Left ventricle myocardium superior (tissue), 1 donor: ENCODE results near the gene TBC1D2. TPM values are rescaled to one million over a fixed set of nuclear protein-coding genes. Genes with fewer than 3 reads are reported as not detected.
"Not testable (repeated sequence)": the region's sequence is repeated elsewhere in the genome, so short reads cannot be mapped to it uniquely, and the experiment has no call there.

ENCODE experiments used
- ATAC-seq: fragments of 200-7000 bp; cut with Tn5 transposase; one replicate; pipeline ENCODE4 v1.9.1; 2020; ENCODE audit warnings: mild to moderate bottlenecking, moderate library complexity
- DNase-seq: peaks from one replicate; pipeline ENCODE4 v3.0.0-alpha.2; 2020
- intact Hi-C: fragments of 100-400 bp; cut with micrococcal nuclease; formaldehyde crosslinking; loops from one replicate; pipeline ENCODE4 v1.11.0; 2022
- long read RNA-seq: library from polyadenylated mRNA; unstranded; transcript quantifications from one replicate; pipeline ENCODE4 v2.0.0, GENCODE V29; 2021
- total RNA-seq: library from RNA; stranded (reverse); fragmentation: NEBNext Ultra II Directional; extraction: Animal tissue kit (Norgen Biotek cat#: 25700); gene quantifications from one replicate; pipeline ENCODE4 v1.2.1, GENCODE V29; 2021
- donor health status: DM: no; HTN: yes; CAD: no; lungs with severe emphysema.

TBC1D2 gene, protein sequence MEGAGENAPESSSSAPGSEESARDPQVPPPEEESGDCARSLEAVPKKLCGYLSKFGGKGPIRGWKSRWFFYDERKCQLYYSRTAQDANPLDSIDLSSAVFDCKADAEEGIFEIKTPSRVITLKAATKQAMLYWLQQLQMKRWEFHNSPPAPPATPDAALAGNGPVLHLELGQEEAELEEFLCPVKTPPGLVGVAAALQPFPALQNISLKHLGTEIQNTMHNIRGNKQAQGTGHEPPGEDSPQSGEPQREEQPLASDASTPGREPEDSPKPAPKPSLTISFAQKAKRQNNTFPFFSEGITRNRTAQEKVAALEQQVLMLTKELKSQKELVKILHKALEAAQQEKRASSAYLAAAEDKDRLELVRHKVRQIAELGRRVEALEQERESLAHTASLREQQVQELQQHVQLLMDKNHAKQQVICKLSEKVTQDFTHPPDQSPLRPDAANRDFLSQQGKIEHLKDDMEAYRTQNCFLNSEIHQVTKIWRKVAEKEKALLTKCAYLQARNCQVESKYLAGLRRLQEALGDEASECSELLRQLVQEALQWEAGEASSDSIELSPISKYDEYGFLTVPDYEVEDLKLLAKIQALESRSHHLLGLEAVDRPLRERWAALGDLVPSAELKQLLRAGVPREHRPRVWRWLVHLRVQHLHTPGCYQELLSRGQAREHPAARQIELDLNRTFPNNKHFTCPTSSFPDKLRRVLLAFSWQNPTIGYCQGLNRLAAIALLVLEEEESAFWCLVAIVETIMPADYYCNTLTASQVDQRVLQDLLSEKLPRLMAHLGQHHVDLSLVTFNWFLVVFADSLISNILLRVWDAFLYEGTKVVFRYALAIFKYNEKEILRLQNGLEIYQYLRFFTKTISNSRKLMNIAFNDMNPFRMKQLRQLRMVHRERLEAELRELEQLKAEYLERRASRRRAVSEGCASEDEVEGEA
- total RNA-seq = 2.8 TPM
- long read RNA-seq, partial matches to known transcripts = 0 of 1 reads
- long read RNA-seq, other reads (novel, unspliced or antisense) = 1 of 1 reads

DNA sequence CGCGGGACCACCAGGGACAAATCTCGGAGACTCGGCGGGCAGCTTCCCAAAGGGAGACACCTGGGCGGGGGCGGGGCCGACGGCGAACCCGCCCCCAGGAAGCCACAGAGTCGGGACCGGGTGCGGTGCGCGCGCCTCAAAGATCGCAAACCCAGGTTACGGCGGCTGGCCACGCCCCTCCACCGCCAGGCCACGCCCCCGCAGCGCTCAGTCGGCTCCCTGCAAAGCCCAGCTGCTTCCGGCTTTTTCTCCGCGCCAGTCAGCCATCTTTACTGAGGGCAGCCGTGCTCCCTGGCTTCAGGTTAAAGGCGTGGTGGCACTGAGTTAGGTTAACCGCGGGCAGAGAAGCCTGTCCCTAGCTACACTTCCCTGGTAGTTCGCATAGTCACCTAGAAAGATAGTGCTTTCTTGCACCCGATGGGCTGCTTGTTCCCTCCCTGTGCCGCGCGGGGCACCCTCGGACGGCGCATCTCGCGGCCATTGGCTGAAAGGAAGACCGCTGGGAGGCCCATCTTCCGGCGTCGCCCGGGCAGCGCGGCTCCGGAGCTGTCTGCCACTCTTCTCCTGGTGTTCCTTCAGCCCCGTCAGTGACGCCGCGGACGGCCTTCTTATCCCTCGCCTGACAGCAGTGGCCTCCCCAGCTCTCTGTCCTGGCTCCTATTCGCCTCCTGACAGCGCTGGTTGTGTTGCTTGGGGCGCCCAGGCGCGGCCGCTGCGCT is at the start of gene TBC1D2:
Gene TBC1D2 (minus strand): TSS at position 72 of the 719 bp plus-strand sequence. CDS start 108 bp downstream, outside the sequence.
- intact Hi-C loops = no loop called here
- DNase-seq (peak; percentile 98), ATAC-seq (peak; percentile 98)

DNA sequence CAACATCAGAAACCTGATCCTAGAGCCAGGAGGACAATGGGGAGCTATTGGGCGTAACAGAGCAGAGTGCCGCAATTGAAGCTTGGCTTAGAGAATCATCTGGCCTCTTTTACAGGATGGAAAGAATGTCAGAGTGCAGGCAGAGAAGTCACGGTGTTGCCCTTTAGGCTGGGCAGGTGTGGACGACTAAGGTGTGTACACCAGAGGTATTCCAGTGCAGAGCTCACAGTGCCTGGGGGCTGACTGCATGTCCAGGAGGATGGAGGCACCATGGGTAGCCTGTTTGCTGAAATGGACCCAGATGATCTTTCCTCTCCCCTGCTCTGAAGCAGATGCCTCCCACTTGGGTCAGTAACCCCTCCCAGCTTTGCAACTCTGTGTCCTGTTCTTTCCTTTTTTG is 48.9 kb upstream of the TBC1D2 start:
- intact Hi-C loops = no loop called here
- no peak for DNase-seq
- ATAC-seq = no peak

DNA sequence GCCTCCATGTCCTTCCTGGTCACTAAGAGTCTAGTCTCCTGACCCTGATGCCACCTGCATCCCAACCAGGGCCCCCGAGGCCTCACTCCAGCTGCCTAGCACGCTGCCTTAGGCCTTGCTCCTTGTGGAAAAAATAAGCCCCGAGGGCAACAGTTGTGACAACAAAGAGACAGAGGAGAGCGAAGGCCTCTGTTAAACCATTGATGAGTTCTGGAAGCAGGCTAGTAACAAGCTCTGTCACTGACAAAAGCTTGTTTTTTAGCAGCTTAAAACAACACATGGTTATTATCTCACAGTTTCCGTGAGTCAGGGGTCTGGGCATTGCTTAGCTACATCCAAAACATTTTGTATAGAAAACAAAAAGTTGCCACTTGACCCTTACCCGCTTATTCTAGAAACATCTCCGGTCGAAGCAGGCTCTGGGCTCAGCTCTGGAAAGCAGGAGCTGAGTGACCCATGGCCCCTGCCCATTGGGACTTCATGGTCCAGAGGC is 48.2 kb upstream of the TBC1D2 start:
- DNase-seq (no peak), ATAC-seq (no peak)
- intact Hi-C loops = no loop called here

- intact Hi-C loops = no loop called here
- ATAC-seq (no peak), DNase-seq (no peak)
These were observed 47.6 kb upstream of the TBC1D2 start for GRCh38 chr9:98302938-98303632.

DNA sequence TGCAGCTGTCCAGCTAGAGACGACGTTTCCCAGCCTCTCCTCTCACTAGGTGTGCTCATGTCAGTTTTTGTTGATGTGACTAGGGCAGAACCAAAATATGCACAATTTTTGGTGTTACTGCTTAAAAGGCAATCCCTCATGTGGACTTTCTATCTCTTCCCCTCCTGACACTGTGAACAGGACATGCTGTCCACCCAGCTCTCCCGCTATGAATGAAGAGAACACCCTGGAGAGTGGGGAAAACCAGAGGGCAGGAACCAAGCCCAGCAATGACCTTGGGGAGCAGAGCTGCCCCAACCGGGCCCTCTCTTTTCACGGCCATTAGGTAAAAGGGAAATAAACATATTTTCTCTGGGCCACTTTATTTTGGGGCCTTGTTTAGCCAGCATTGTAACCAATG is 46.7 kb upstream of the TBC1D2 start:
- intact Hi-C loops = no loop called here
- ATAC-seq = no peak
- DNase-seq = no peak

- intact Hi-C loops = no loop called here
- DNase-seq (no peak), ATAC-seq (no peak)
These were observed 45.2 kb upstream of the TBC1D2 start for GRCh38 chr9:98300611-98301010.

DNA sequence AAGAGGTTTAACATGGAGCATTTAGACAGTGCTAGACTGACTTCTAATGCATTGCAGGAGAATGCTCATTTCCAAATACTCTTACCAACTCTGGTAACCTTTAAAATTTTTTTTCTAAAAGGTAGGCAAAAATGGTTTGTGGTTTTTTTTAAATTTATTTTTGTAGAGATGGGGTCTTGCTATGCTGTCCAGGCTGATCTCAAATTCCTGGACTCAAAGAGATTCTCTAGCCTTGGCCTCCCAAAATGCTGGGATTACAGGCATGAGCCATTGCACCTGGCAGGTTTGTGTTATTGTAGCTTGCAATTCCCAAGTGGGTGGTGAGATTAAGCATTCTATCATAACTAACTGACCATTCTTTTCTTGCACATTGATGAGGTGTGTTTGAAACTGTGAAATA is 43.0 kb upstream of the TBC1D2 start:
- intact Hi-C loops = no loop called here
- DNase-seq (no peak), ATAC-seq (no peak)

DNA sequence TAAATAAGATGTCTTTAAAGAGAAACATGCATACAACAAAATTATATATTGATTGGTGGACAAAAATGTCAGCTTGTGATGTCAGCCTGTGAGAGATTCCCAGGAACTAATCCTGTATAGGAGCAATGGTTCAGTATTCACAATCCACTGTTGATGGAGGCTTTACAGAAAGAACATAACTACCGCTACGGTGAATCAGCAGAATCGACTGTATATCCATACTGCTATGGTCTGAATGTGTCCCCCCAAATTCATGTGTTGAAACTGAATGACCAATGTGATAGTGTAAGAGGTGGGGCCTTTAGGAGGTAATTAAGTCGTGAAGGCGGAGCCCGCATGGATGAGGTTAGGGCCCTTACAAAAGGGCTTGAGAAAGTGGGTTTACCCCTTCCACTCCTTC is 40.4 kb upstream of the TBC1D2 start:
- no peak for ATAC-seq
- no peak for DNase-seq
- intact Hi-C loops = no loop called here

DNA sequence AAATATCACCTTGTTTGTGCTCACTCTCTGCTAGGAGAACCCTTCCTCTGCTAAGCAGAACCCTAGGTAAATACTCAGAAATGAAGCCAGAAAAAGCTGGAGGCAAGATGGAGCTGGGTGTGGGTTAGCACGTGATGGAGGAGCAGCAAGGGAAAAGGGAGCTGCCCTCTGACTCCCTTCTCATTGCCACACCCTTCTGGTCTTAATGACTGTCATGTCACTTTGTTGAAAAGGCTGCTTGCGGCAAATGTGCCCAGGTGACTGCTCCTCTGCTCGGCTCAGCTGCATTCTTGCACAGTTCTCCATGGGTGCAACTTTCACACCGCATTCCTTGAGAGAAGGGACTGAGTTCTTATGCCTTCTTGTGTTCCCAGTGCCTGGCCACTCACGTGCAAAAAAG is 36.4 kb upstream of the TBC1D2 start:
- ATAC-seq = no peak
- no peak for DNase-seq
- intact Hi-C loops = no loop called here

DNA sequence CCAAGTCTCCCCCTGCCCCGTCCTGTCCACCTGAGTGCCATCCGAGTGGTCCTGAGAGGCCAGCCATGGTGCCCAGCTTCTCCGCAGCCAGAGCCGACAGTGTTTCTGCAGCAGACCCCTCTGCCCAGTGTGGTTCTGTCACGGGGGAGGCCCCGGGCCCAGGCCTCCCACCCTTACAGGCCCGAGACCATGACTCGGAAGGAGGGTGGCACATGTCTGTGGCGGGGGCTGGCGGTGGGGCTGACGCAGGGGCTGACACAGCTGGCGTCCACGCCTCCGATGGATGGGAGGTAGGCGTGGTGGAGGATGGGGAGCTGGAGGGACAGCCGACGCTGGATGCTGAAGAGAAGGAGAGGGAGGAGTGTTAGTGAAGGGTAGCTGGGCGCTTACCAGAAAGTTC is 35.0 kb upstream of the TBC1D2 start:
- no peak for ATAC-seq
- intact Hi-C loops = no loop called here
- DNase-seq = no peak

- intact Hi-C loops = no loop called here
- no peak for DNase-seq
- ATAC-seq = no peak
These were observed 34.3 kb upstream of the TBC1D2 start for GRCh38 chr9:98289614-98290201.

GRCh38 chr9:98288881-98289280 is 33.4 kb upstream of the TBC1D2 start:
- intact Hi-C loops = no loop called here
- DNase-seq = no peak
- no peak for ATAC-seq

- intact Hi-C loops = no loop called here
- DNase-seq (no peak), ATAC-seq (no peak)
These were observed 31.9 kb upstream of the TBC1D2 start for GRCh38 chr9:98287384-98287783.

GRCh38 chr9:98285446-98285845 is 30.0 kb upstream of the TBC1D2 start:
- ATAC-seq (no peak), DNase-seq (no peak)
- intact Hi-C loops = no loop called here

DNA sequence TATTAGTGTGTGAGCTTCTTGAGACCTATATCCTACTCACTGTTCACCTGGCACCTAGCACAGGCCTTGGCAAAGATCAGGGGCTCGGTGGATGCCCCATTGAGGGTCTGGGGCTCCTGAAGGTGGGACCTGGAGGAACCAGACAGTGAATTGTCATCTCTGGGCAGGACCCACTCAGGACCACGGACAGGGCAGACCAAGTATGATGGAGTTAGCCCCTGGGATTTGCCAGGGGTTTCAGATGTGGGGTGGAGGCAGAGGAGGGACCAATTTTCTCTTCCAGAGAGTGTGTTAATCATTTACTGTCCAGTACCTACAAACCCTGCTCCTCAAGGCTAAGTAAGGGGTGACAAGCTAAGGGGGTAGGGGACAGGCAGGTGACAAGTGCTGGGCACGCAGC is 29.3 kb upstream of the TBC1D2 start:
- DNase-seq = no peak
- ATAC-seq = no peak
- intact Hi-C loops = no loop called here

DNA sequence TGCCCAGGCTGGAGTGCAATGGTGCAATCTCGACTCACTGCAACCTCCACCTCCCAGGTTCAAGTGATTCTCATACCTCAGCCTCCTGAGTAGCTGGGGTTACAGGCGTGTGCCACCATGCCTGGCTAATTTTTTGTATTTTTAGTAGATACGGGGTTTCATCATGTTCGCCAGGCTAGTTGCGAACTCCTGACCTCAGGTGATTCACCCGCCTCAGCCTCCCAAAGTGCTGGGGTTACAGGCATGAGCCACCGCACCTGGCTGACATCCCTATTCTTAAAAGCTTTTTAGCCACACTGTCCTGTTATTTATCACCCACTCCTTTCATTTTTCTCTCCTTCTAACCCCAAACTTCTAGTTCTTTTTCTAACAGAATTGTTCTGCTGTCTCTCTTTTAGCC is 27.7 kb upstream of the TBC1D2 start:
- intact Hi-C loops, DNase-seq, ATAC-seq: not testable (repeated sequence)

- DNase-seq = no peak
- intact Hi-C loops = no loop called here
- ATAC-seq = no peak
These were observed 25.8 kb upstream of the TBC1D2 start for GRCh38 chr9:98281281-98281680.

DNA sequence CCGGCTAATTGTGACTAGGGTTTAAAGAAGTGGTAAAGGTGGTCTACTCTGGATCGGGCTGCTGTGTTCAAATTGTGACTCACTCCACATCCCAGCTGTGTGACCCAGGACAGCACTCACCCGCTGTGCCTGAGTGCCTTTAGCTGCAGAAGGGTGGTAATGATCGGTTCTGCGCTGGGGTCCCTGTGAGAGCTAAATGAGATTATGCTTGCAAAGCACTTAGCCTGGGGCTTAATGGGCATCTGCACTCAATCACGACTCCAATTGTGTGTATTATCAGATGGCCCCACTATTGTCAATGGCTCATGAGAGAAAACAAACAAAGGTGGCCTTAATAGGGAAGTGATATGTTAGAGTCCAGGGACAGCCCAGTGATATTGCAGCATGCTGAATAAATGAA is 25.1 kb upstream of the TBC1D2 start:
- ATAC-seq (no peak), DNase-seq (no peak)
- intact Hi-C loops = no loop called here

GRCh38 chr9:98280162-98280561 is 24.7 kb upstream of the TBC1D2 start:
- DNase-seq (no peak), ATAC-seq (no peak)
- intact Hi-C loops = no loop called here
